Adrenal gland (tissue), 5 donors: ENCODE measurements around the gene NFE2L2.

ENCODE experiments used
- POLR2A ChIP-seq, 2 donors: fragments of 450-650 bp; IDR thresholded peaks; one replicate each; pipeline ENCODE4 v1.6.1; 2017; ENCODE audit warnings: antibody characterized with exemption in 2 of 2, mild to moderate bottlenecking in 2 of 2, moderate library complexity in 1 of 2
- TF ChIP-seq, protein P1 (sequence below), 6 experiments: fragments of 450-650 bp in 4 of 6; fragments of 200-600 bp in 2 of 6; sonication (generic) in 1 of 6; IDR thresholded peaks; 1 replicate in 5 of 6; 2 replicates in 1 of 6; pipeline versions ENCODE4 v1.5.1 to v1.8.0; 2016 to 2021; ENCODE audit warnings: antibody characterized with exemption in 6 of 6, mild to moderate bottlenecking in 2 of 6, moderate library complexity in 1 of 6
- donor health status: DM: no; HTN: no; CAD: no.

- TF ChIP-seq, protein P1, sequence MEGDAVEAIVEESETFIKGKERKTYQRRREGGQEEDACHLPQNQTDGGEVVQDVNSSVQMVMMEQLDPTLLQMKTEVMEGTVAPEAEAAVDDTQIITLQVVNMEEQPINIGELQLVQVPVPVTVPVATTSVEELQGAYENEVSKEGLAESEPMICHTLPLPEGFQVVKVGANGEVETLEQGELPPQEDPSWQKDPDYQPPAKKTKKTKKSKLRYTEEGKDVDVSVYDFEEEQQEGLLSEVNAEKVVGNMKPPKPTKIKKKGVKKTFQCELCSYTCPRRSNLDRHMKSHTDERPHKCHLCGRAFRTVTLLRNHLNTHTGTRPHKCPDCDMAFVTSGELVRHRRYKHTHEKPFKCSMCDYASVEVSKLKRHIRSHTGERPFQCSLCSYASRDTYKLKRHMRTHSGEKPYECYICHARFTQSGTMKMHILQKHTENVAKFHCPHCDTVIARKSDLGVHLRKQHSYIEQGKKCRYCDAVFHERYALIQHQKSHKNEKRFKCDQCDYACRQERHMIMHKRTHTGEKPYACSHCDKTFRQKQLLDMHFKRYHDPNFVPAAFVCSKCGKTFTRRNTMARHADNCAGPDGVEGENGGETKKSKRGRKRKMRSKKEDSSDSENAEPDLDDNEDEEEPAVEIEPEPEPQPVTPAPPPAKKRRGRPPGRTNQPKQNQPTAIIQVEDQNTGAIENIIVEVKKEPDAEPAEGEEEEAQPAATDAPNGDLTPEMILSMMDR (IDR thresholded peaks at IDR 0.05): no peak
- TF ChIP-seq POLR2A (IDR thresholded peaks at IDR 0.05): no peak
Measured at GRCh38 chr2:177207101-177207500, 57.4 kb downstream of the NFE2L2 start.
